Ovary (tissue), 9 donors: ENCODE results near the gene MX1. TPM values are rescaled to one million over a fixed set of nuclear protein-coding genes. Genes with fewer than 3 reads are reported as not detected.

Experiments
- DNase-seq, 5 donors: peaks; one replicate each; pipeline ENCODE4 v3.0.0-alpha.2; 2019 to 2020
- H3K27ac ChIP-seq, 2 donors: fragments of 200-600 bp; one replicate each; pipeline versions ENCODE4 v1.5.1 to v1.8.0; 2019 to 2022
- H3K27me3 ChIP-seq: fragments of 200-600 bp; one replicate; pipeline ENCODE4 v1.8.0; 2022
- H3K36me3 ChIP-seq: fragments of 200-600 bp; sonication (generic); one replicate; pipeline ENCODE4 v1.5.1; 2019
- H3K4me1 ChIP-seq: one replicate; pipeline ENCODE4 v1.8.1; 2013; ENCODE audit warnings: mild to moderate bottlenecking, moderate library complexity; ENCODE audit not compliant: insufficient read depth
- H3K4me3 ChIP-seq: fragments of 200-600 bp; sonication (generic); one replicate; pipeline ENCODE4 v1.5.1; 2017
- H3K9me3 ChIP-seq, 2 donors: fragments of 200-600 bp in 1 of 2; sonication (generic) in 1 of 2; one replicate each; pipeline versions ENCODE4 v1.5.1 to v1.8.1; 2013 to 2019; ENCODE audit warnings: mild to moderate bottlenecking in 1 of 2, moderate library complexity in 1 of 2
- EP300 ChIP-seq: sonication (generic); formaldehyde crosslinking; IDR thresholded peaks from one replicate; pipeline ENCODE4 v1.6.1; 2017; ENCODE audit warnings: antibody characterized with exemption
- POLR2A ChIP-seq: fragments of 450-650 bp; IDR thresholded peaks from one replicate; pipeline ENCODE4 v1.6.1; 2017; ENCODE audit warnings: antibody characterized with exemption, mild to moderate bottlenecking, moderate library complexity
- WGBS, 3 donors: extraction: QIAGEN DNeasy Blood & Tissue Kit in 1 of 3; methylation state at CpG; one replicate each; pipeline versions ENCODE4 v1.1.5 to v1.1.7; 2013 to 2017; 5-methylcytosine and 5-hydroxymethylcytosine counted together
- intact Hi-C, 4 donors: fragments of 100-400 bp; cut with DNase I; formaldehyde crosslinking; loops; one replicate each; pipeline versions ENCODE4 v1.11.0 to v1.15.1; 2022 to 2023
- polyA plus RNA-seq, 2 donors: library from polyadenylated mRNA; stranded (reverse); fragments of 200-250 nt in 1 of 2; fragments of 350-450 nt in 1 of 2; fragmentation: Illumina TruSeq in 1 of 2; extraction: RNeasy Lipid Tissue Mini Kit (QIAGEN cat#74804) in 1 of 2; gene quantifications; one replicate each; pipeline ENCODE4 v1.2.3, GENCODE V29; 2013 to 2014
- total RNA-seq, 7 donors: library from RNA; depleted of rRNA in 2 of 7; stranded (reverse); fragments of >200 nt in 2 of 7; fragmentation: NEBNext Ultra II Directional in 3 of 7; extraction: Animal tissue kit (Norgen Biotek cat#: 25700) in 3 of 7; gene quantifications; one replicate each; pipeline versions ENCODE4 v1.1.0 to v1.2.4, GENCODE V29; 2016 to 2023
- TF ChIP-seq, protein P1 (sequence below), 3 donors: fragments of 450-650 bp in 2 of 3; fragments of 200-600 bp in 1 of 3; IDR thresholded peaks; one replicate each; pipeline versions ENCODE4 v1.5.1 to v1.8.0; 2016 to 2022; ENCODE audit warnings: antibody characterized with exemption in 3 of 3, mild to moderate bottlenecking in 1 of 3
- donor health status: DM: no; HTN: no; CAD: no; lungs with moderate emphysema.
- donor health status: DM: no; HTN: no; CAD: no.
- donor health status: Bipolar disorder and iron deficiency.
- donor health status: DM: yes; HTN: yes; CAD: no.
- donor health status: DM: no; HTN: no; CAD: no.
- donor health status: DM: yes; HTN: yes; CAD: no.

MX1 gene
- total and polyA plus RNA-seq, 9 donors, result 25.2 to 118 (median 43.5) TPM

DNA sequence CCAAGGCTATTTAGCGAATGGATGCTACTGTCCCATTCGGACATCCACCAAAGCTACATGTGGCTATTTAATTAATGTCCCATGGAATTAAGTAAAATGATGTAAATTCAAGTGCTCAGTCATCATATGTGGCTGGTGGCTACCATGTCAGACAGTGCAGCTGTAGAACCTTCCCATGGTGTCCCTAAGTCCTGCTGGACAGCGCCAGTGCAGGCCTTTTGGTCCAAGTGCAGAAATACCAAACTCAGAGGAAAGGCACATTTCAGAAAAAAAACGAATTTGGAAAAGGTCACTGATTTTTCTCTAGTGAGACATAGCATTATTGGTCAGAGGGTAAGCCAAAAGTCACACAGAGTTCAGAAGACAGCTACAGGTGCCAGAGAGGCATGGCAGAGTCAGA lies 64.3 kb downstream of the MX1 start:
- intact Hi-C loops, result no loop called here
- Histone ChIP-seq H3K4me1 (peaks cover 7% of the 10 kb centered on the region), H3K27me3 (no peaks in the 10 kb centered on the region), H3K4me3 (no peak overlapping the region), H3K36me3 (no peaks in the 10 kb centered on the region), H3K9me3 (no peaks in the 10 kb centered on the region), H3K27ac (no peak overlapping the region)
- TF ChIP-seq, protein P1, sequence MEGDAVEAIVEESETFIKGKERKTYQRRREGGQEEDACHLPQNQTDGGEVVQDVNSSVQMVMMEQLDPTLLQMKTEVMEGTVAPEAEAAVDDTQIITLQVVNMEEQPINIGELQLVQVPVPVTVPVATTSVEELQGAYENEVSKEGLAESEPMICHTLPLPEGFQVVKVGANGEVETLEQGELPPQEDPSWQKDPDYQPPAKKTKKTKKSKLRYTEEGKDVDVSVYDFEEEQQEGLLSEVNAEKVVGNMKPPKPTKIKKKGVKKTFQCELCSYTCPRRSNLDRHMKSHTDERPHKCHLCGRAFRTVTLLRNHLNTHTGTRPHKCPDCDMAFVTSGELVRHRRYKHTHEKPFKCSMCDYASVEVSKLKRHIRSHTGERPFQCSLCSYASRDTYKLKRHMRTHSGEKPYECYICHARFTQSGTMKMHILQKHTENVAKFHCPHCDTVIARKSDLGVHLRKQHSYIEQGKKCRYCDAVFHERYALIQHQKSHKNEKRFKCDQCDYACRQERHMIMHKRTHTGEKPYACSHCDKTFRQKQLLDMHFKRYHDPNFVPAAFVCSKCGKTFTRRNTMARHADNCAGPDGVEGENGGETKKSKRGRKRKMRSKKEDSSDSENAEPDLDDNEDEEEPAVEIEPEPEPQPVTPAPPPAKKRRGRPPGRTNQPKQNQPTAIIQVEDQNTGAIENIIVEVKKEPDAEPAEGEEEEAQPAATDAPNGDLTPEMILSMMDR (IDR thresholded peaks at IDR 0.05), result no peak
- TF ChIP-seq POLR2A (no peak), EP300 (no peak)
- DNase-seq, result no peak
- 76 to 80% (median 79%) methylated on average over 4 of the region's 4 CpGs for WGBS, 3 donors

DNA sequence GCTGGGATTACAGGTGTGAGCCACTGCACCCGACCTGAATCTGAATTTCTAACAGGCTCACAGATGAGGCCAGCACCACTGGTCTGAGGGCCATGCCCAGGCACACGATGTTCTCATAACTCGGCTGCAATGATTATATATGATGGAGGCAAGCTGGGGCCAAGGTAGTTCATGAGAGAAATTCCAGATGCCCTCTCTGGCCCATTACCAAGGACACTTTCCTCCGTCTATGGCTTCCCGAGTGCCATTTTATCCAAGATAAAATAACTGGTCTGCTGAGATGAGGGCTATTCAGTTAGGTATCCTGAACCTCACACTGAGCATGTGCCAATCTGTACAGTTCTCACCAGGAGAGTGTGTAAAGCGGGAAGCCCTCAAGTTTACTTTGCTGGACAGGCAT lies 65.4 kb downstream of the MX1 start:
- WGBS, 3 donors, result 60 to 65% (median 63%) methylated on average over 6 of the region's 6 CpGs
- Histone ChIP-seq H3K4me3 (no peak overlapping the region), H3K27me3 (no peaks in the 10 kb centered on the region), H3K36me3 (no peaks in the 10 kb centered on the region), H3K27ac (no peak overlapping the region), H3K9me3 (no peaks in the 10 kb centered on the region), H3K4me1 (peaks cover 6% of the 10 kb centered on the region)
- no peak for TF ChIP-seq POLR2A
- TF ChIP-seq EP300, result no peak
- TF ChIP-seq, protein P1 (IDR thresholded peaks at IDR 0.05), result no peak
- intact Hi-C loops, result no loop called here
- DNase-seq, result no peak

DNA sequence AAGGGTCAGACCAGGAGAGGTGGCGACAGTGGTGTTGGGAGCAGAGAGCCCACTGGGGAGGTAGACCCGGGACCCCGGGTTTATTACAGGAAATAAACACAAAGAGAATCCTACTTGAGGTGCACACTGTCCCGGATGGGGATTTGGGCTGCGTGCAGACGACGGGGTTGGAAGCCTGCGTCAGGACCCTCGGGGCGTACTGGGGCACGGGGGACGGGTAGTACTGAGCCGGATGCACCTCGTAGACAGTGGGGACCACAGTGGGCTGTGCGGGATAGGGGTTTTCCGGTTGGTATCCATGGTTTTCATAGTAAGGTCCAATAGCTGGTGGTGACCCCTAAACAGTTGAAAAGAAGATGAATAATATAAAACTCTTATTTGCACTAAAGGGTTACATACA lies 68.2 kb downstream of the MX1 start:
- H3K4me3 ChIP-seq, result no peak overlapping the region
- intact Hi-C loops, result no loop called here
- H3K27ac ChIP-seq, result no peak overlapping the region
- H3K4me1 ChIP-seq, result peaks cover 2% of the 10 kb centered on the region
- no peaks in the 10 kb centered on the region for H3K27me3 ChIP-seq
- no peak for TF ChIP-seq EP300
- TF ChIP-seq POLR2A, result no peak
- TF ChIP-seq, protein P1 (IDR thresholded peaks at IDR 0.05), result no peak
- no peaks in the 10 kb centered on the region for H3K9me3 ChIP-seq
- 95 to 96% (median 95%) methylated on average over 16 of the region's 16 CpGs for WGBS, 3 donors
- no peak for DNase-seq
- H3K36me3 ChIP-seq, result no peaks in the 10 kb centered on the region

DNA sequence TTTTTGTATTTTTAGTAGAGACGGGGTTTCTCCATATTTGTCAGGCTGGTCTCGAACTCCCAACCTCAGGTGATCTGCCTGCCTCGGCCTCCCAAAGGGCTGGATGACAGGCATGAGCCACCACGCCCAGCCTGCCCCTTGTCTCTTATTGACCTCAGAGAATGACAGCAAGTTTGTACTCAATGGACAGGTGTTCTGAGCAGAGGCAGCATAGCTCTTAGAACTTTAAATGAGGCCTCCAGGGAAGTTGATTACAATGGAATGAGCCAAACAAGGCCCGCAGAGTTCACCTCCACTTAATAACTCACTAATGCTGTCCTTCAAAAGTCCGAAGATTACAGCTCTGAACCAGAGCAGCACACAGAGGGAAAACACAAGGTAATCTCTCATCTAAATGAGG lies 71.0 kb downstream of the MX1 start:
- no peak for TF ChIP-seq EP300
- TF ChIP-seq POLR2A, result no peak
- TF ChIP-seq, protein P1 (IDR thresholded peaks at IDR 0.05), result no peak
- Histone ChIP-seq H3K9me3 (no peaks in the 10 kb centered on the region), H3K27me3 (no peaks in the 10 kb centered on the region), H3K4me3 (no peak overlapping the region), H3K36me3 (no peaks in the 10 kb centered on the region), H3K27ac (no peak overlapping the region), H3K4me1 (no peaks in the 10 kb centered on the region)
- DNase-seq, result no peak
- 82 to 87% (median 86%) methylated on average over 6 of the region's 6 CpGs for whole genome bisulfite sequencing, 3 donors
- intact Hi-C loops, result no loop called here

DNA sequence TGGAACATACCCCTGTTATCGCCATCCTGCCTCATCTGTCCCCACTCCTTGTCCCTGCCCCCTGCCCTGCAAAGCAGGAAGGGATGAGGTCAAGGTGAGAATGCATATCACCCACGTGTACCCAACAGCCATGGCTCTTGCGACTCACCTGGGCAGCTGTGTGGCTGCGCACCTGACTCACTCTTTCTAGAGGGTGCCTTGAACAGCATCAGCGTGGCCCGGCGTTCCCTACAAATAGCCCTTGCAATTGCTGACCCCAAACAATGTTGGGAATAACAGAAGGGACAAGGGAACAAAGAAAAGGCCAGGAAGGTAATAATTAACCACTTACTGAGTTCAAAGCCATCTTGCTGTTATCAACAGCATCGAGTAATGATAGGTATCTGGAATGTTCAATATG lies 71.7 kb downstream of the MX1 start:
- intact Hi-C loops, result no loop called here

More for the DNA sequence above, 71.7 kb downstream of the MX1 start:
- no peaks in the 10 kb centered on the region for H3K36me3 ChIP-seq
- TF ChIP-seq, protein P1 (IDR thresholded peaks at IDR 0.05), result no peak
- TF ChIP-seq POLR2A (no peak), EP300 (no peak)
- H3K4me1 ChIP-seq, result no peaks in the 10 kb centered on the region
- H3K9me3 ChIP-seq, result no peaks in the 10 kb centered on the region
- H3K27ac ChIP-seq, result no peak overlapping the region
- WGBS, 3 donors, result 81 to 84% (median 83%) methylated on average over 8 of the region's 8 CpGs
- no peak for DNase-seq
- H3K27me3 ChIP-seq, result no peaks in the 10 kb centered on the region
- no peak overlapping the region for H3K4me3 ChIP-seq
